ENCODE measurements around the gene TSFM.

DNA sequence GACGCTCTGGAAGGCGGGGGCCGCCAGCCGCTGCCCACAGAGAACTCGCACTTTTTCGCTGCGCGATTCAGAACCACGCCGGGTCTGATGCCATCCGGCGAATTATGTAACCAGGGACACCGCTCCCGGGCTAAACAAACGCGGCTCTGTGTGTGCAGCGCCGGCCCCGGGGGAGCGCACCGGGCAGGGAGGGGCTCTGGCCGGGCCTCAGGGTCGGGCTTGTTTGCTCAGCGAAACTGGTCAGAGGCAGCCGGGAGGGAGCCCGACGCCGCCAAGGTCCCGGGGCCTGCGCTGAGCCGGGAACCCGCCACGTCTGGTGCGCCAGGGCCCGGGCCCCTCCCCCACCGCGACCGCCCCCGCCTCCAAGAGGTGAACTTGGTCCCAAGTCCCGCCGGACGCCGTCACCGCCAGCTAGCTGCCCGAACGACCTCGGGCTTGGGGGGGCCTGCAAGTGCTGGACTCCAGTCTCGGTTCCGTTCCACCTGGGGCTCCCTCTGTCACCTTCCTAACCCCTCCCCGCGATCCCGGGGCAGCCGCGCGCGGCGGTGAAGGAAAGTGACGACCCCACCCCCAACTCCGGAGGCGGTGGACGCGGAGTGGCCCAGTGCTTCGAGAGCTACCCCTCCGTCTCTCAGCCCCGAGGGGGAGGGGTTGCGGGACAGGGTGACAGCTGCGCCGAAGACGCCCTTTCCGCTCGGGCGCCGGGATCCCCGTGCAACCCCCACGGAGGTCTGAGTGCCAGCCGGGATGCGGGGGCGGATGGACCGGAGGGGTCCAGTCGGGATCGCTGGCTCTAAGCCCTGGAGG, 63.1 kb downstream of the TSFM start:
- TF ChIP-seq, protein P1, sequence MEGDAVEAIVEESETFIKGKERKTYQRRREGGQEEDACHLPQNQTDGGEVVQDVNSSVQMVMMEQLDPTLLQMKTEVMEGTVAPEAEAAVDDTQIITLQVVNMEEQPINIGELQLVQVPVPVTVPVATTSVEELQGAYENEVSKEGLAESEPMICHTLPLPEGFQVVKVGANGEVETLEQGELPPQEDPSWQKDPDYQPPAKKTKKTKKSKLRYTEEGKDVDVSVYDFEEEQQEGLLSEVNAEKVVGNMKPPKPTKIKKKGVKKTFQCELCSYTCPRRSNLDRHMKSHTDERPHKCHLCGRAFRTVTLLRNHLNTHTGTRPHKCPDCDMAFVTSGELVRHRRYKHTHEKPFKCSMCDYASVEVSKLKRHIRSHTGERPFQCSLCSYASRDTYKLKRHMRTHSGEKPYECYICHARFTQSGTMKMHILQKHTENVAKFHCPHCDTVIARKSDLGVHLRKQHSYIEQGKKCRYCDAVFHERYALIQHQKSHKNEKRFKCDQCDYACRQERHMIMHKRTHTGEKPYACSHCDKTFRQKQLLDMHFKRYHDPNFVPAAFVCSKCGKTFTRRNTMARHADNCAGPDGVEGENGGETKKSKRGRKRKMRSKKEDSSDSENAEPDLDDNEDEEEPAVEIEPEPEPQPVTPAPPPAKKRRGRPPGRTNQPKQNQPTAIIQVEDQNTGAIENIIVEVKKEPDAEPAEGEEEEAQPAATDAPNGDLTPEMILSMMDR (IDR thresholded peaks at IDR 0.05): no peak
- TF ChIP-seq POLR2A (IDR thresholded peaks at IDR 0.05) (peak; percentile 58), POLR2AphosphoS5 (IDR thresholded peaks at IDR 0.05) (peak; percentile 15 to 45 (median 16)), EP300 (IDR thresholded peaks at IDR 0.05; ENCODE audit: low read depth) (no peak)
